Fibroblast of villous mesenchyme (primary cell): Measurements from ENCODE around the gene COLQ. TPM values are rescaled to one million over a fixed set of nuclear protein-coding genes. Genes with fewer than 3 reads are reported as not detected.

ENCODE experiments used
- DNase-seq: peaks from one replicate; pipeline ENCODE4 v3.0.0-alpha.2; 2010; ENCODE audit warnings: low read depth
- H3K4me3 ChIP-seq: 2 replicates; pipeline ENCODE4 v1.5.1; 2011; ENCODE audit warnings: low read depth, mild to moderate bottlenecking, low read length
- CTCF ChIP-seq: IDR thresholded peaks from 2 replicates; pipeline ENCODE4 v1.5.1; 2012; ENCODE audit warnings: low read depth, mild to moderate bottlenecking, low read length; ENCODE audit not compliant: insufficient read depth
- total RNA-seq: library from RNA; depleted of rRNA; stranded (reverse); fragments of >200 nt; gene quantifications from 2 replicates; pipeline ENCODE4 v1.2.3, GENCODE V29; 2012

COLQ gene
- total RNA-seq, 1 donor: 0.43 TPM

GRCh38 chr3:15522016-15522415, 510 bp upstream of the COLQ start:
- TF ChIP-seq CTCF: no peak

DNA sequence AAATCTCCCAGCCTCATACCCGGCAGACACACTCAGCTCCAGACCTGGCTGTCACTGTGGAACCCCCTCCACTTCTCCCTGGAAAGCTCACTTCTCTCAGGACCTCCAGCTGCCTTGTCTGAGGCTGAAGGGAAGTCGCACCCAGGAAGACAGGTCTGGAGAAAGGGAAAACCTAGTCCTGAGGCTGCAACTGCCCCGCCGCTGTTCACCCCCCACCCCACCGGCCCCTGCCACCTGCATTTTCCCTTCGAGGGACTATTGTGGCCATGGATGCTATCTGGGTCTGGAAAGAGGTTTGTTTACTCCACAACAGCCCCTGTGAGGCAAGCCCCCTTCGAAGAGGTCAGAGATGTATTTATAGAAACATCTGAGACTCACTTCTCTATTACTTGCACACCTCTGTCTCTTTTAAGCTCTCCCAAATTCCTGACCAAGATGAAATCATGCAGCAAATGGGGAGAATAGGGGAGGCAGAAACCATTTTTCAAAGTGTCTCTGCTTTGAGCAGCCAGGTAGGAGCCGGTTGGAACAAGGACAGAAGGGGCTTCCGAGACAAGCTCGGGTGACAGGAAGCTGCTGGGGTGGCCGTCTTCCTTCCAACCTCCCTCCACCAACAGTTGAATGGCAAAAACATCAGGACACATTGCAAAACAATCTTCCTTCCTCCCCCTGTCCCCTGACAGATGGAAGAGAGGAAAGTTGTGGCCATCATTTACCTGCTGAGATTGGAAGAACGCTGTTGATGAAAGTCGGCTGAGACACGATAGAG, 518 bp downstream of the COLQ start:
- no peak overlapping the region for H3K4me3 ChIP-seq
- DNase-seq: no peak
- no peak for TF ChIP-seq CTCF

More at GRCh38 chr3:15522016-15522415, 510 bp upstream of the COLQ start:
- no peak for DNase-seq
- H3K4me3 ChIP-seq: no peak overlapping the region

DNA sequence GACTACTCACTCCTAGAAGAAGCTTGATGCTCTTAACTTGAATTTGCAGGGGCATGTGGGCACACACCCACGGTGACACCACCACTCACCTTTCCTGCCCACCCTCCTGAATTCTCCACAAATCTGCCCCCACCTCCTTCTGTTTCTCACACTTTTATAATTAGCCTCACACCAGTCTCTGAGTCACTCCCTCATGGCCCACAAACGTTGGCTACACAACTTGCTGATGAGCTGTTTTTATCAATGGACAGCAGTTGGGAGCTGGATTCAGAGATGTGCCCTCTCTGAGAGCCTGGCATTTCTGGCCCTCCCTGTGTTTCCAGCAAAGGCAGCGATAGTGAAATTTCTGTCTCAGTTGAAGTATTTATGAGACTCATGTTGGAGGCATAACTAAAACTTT, 1.3 kb downstream of the COLQ start:
- no peak for DNase-seq
- no peak overlapping the region for H3K4me3 ChIP-seq
- TF ChIP-seq CTCF: no peak

DNA sequence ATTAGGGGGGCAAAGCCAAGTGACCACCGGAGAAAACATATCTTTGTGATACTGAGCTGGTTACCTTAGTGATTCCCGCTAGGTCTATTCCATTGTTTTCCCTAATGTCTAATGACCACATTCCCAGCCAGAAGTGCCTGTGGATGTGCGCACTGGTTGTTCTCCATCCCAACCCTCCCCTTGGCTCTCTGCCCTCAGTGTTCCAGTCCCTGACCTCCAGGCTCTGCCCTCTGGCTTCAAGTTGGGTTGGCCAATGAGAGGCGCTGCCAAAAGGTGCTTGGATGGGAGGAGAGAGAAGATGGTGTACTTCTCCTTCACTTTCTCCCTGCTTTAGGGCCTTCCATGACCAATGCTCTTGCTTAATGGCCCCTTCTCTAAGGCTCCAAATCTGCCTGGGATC, 2.4 kb downstream of the COLQ start:
- DNase-seq: no peak
- no peak for TF ChIP-seq CTCF

DNA sequence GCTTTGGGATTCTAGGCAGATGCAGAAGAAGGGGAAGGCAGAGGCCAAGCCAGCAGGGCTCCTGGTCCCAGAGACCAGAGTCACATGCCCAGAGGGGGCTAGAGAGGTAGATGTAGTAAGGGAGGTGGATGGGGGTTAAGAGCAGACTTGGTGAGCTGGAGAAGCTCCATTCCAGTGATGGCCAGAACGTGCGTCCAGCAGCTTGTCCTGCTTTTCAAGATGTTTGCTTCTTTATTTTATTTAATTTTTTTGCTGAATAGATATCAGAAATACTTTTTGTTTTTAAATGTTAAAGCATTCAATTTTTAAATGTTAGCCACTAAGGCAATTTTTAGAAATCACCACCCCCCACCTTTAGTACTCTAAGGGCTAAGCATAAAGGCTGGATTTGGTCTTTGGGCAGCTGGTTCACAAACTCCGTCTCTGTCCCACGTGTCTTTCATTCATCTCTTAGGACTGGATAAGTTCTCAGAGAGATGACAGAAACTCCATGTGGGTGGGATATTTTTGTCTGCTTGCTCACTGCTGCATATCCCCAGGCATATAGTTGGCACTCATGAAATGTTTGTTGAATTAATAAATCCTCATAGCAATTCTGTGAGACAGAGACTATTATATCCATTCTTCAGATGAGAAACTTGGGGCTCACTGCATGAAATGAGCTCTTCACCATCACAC, 6.7 kb downstream of the COLQ start:
- no peak for TF ChIP-seq CTCF
- DNase-seq: no peak
- H3K4me3 ChIP-seq: no peak overlapping the region

More for the DNA sequence above, 2.4 kb downstream of the COLQ start:
- no peak overlapping the region for H3K4me3 ChIP-seq

- H3K4me3 ChIP-seq: no peak overlapping the region
- no peak for TF ChIP-seq CTCF
- no peak for DNase-seq
Observed at GRCh38 chr3:15513810-15514662, 7.5 kb downstream of the COLQ start.
